HUES6 (cell line): ENCODE results near the gene DTNB.

Source experiments
- H3K27ac ChIP-seq: 2 replicates; pipeline ENCODE4 v1.7.0; 2013; ENCODE audit warnings: low read depth, mild to moderate bottlenecking, low read length, inconsistent platforms
- H3K27me3 ChIP-seq: 2 replicates; pipeline ENCODE4 v1.6.1; 2013; ENCODE audit warnings: low read length; ENCODE audit not compliant: control insufficient read depth, insufficient read depth
- H3K36me3 ChIP-seq: 2 replicates; pipeline ENCODE4 v1.6.1; 2013; ENCODE audit warnings: low read length; ENCODE audit not compliant: control insufficient read depth, insufficient read depth
- H3K4me1 ChIP-seq: 2 replicates; pipeline ENCODE4 v1.6.1; 2013; ENCODE audit warnings: low read length; ENCODE audit not compliant: control insufficient read depth, insufficient read depth
- H3K4me3 ChIP-seq: 2 replicates; pipeline ENCODE4 v1.5.1; 2013; ENCODE audit warnings: low read depth, low read length
- H3K9ac ChIP-seq: one replicate; pipeline ENCODE4 v1.6.1; 2013; ENCODE audit warnings: mild to moderate bottlenecking, low read length
- H3K9me3 ChIP-seq: 2 replicates; pipeline ENCODE4 v1.6.1; 2013; ENCODE audit warnings: low read depth, low read length; ENCODE audit not compliant: control insufficient read depth, insufficient read depth

DTNB gene

GRCh38 chr2:25588576-25588975 lies 84.8 kb downstream of the DTNB start:
- Histone ChIP-seq H3K27ac (no peak overlapping the region), H3K9me3 (no peaks in the 10 kb centered on the region), H3K4me3 (no peak overlapping the region), H3K27me3 (no peaks in the 10 kb centered on the region), H3K4me1 (peaks cover 15% of the 10 kb centered on the region), H3K36me3 (no peaks in the 10 kb centered on the region), H3K9ac (no peak overlapping the region)

DNA sequence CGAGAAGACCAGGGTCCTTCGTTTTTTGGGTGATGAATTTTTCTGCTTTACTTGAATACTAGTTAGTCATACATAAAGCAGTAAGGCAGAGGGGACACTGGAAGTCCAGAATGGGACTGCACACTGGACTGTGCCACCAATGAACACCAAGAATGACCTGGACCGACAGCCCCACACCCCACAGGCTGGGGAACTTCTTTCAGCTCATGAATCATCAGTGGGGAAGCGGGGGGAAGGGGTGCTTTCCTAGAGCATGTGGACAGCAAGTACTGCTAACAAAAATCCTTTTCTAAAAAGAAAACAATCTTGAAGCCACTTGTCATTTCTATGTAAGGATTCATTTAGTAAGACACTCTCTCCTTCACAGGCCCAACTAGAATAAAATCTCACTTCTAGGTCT lies 86.0 kb downstream of the DTNB start:
- Histone ChIP-seq H3K9ac (no peak overlapping the region), H3K9me3 (no peaks in the 10 kb centered on the region), H3K27ac (no peak overlapping the region), H3K27me3 (no peaks in the 10 kb centered on the region), H3K4me1 (peaks cover 15% of the 10 kb centered on the region), H3K36me3 (no peaks in the 10 kb centered on the region), H3K4me3 (no peak overlapping the region)

DNA sequence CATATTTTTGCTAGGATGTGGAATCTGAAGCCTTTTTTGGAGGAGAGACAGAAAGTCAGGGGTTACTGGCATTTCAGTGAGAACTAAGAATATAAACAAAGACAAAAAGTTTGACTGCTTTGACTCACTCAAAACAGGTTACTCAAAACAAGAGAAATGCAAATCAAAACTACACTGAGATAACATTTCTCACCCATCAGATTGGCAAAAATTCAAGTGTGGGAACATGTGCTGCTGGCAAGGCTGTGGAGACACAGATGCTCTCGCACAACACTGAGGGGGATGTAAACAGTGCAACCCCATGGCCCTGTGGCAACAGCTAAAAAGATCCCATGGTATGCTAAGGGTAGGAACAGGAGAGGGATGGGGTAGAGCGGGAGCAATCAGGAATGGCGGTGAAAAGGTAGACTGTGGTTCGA lies 86.6 kb downstream of the DTNB start:
- no peaks in the 10 kb centered on the region for H3K9me3 ChIP-seq
- no peaks in the 10 kb centered on the region for H3K27me3 ChIP-seq
- peaks cover 15% of the 10 kb centered on the region for H3K4me1 ChIP-seq
- H3K4me3 ChIP-seq: no peak overlapping the region
- no peak overlapping the region for H3K27ac ChIP-seq
- H3K36me3 ChIP-seq: no peaks in the 10 kb centered on the region
- no peak overlapping the region for H3K9ac ChIP-seq

GRCh38 chr2:25585189-25585588 lies 88.2 kb downstream of the DTNB start:
- Histone ChIP-seq H3K4me3 (no peak overlapping the region), H3K27ac (no peak overlapping the region), H3K9ac (no peak overlapping the region), H3K4me1 (peaks cover 15% of the 10 kb centered on the region), H3K36me3 (no peaks in the 10 kb centered on the region), H3K27me3 (no peaks in the 10 kb centered on the region), H3K9me3 (no peaks in the 10 kb centered on the region)

DNA sequence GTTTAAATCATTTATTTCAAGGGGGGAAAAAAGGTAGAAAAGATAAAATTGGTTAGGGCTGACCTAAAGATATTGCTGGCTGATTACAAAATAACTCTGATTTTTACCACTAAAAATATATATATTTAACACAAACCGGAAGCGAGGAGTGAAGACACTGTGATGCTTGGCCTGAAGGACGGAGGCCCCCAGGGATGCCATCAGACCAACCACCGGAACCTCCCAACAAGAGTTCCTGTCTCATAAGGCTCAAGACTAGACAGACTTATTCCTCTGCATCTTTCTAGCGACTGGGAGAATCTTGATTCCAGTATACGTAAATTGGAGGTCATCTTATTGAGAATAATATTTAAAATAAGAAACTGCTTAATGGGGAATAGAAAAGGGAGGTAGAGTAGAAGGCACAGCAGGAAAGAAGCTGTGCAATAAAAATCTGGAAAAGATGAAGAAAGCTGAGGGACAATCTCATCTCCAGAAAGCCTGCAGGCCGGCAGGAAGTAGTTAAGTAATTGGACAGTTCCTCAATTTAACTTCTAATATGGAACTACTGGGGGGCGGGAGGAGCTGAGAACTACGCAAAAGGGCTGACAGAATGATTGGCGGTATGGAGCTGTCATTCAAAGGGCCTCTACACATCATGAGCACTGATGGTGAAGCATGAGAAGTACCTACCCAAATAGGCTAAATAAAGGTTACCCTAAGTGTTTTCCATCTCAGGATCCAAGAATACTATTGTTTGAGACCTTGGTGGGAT lies 91.1 kb downstream of the DTNB start:
- Histone ChIP-seq H3K4me3 (no peak overlapping the region), H3K36me3 (no peaks in the 10 kb centered on the region), H3K27me3 (no peaks in the 10 kb centered on the region), H3K9ac (no peak overlapping the region), H3K27ac (no peak overlapping the region), H3K4me1 (peaks cover 14% of the 10 kb centered on the region), H3K9me3 (no peaks in the 10 kb centered on the region)

DNA sequence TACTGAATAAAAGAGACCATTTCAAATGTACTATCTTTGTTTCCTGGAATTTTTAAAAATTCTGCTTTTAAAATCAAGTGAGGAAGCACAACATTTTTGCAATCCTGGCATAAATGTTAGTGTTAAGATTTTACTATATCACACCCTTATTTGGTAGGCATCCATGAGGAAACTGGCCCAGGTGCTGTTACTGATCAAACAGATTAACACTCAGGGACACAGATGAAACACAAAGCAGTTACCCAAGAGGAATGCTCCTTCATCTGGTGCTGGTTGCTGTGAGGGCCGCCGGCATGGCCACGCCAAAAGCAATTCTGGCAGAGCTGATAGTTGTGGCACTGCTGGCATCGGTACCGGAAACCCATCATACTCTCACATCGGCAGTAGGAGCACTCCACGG lies 96.8 kb downstream of the DTNB start:
- Histone ChIP-seq H3K9ac (no peak overlapping the region), H3K4me1 (no peaks in the 10 kb centered on the region), H3K9me3 (no peaks in the 10 kb centered on the region), H3K4me3 (no peak overlapping the region), H3K27ac (no peak overlapping the region), H3K36me3 (no peaks in the 10 kb centered on the region), H3K27me3 (no peaks in the 10 kb centered on the region)

GRCh38 chr2:25572638-25573037 lies 100.7 kb downstream of the DTNB start:
- H3K27me3 ChIP-seq: no peaks in the 10 kb centered on the region
- H3K9ac ChIP-seq: no peak overlapping the region

DNA sequence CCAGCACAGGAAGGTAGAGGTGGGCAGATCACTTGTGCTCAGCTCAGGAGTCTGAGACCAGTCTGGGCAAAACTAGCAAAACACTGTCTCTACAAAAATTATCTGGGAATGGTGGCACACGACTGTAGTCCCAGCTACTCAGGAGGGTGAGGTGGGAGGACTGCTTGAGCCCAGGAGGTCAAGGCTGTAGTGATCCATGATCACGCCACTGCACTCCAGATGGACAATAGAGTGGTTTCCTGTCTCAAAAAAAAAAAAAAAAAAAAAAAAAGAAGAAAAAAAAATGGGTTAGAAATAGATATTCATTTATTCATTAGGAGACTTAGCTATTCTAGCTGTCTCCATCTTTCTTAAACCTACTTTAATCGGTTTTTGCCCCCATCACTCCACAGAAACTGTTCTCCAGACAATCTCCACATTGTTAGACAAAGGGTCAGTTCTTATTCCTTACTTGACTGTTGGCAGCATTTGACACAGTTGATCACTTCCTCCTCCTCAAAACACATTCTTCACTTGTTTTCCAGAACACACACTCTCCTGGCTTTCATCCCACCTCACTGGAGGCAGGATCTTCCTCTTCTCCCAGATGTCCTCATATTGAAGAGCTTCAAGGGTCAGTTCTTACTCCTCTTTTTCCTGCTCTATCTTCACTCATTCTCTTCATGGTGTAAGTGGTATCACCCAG lies 103.1 kb downstream of the DTNB start:
- Histone ChIP-seq H3K4me3 (no peak overlapping the region), H3K36me3 (no peaks in the 10 kb centered on the region), H3K9me3 (no peaks in the 10 kb centered on the region), H3K27ac (no peak overlapping the region), H3K4me1 (peaks cover 4% of the 10 kb centered on the region; the same call in 1 of the 2 replicates), H3K27me3 (no peaks in the 10 kb centered on the region), H3K9ac (no peak overlapping the region)

More at GRCh38 chr2:25572638-25573037, 100.7 kb downstream of the DTNB start:
- Histone ChIP-seq H3K9me3 (no peaks in the 10 kb centered on the region), H3K4me3 (no peak overlapping the region), H3K36me3 (no peaks in the 10 kb centered on the region), H3K4me1 (no peaks in the 10 kb centered on the region), H3K27ac (no peak overlapping the region)

GRCh38 chr2:25567406-25567805 lies 106.0 kb downstream of the DTNB start:
- H3K36me3 ChIP-seq: no peaks in the 10 kb centered on the region
- H3K9me3 ChIP-seq: no peaks in the 10 kb centered on the region
- H3K27me3 ChIP-seq: no peaks in the 10 kb centered on the region
- H3K4me1 ChIP-seq: peaks cover 4% of the 10 kb centered on the region; the same call in 1 of the 2 replicates
- H3K9ac ChIP-seq: no peak overlapping the region
- H3K27ac ChIP-seq: no peak overlapping the region
- H3K4me3 ChIP-seq: no peak overlapping the region

GRCh38 chr2:25566694-25567093 lies 106.7 kb downstream of the DTNB start:
- Histone ChIP-seq H3K27ac (no peak overlapping the region), H3K9me3 (no peaks in the 10 kb centered on the region), H3K27me3 (no peaks in the 10 kb centered on the region), H3K36me3 (no peaks in the 10 kb centered on the region), H3K4me3 (no peak overlapping the region), H3K9ac (no peak overlapping the region), H3K4me1 (peaks cover 4% of the 10 kb centered on the region; the same call in 1 of the 2 replicates)

- H3K9ac ChIP-seq: no peak overlapping the region
- peaks cover 4% of the 10 kb centered on the region; the same call in 1 of the 2 replicates for H3K4me1 ChIP-seq
- H3K27ac ChIP-seq: no peak overlapping the region
- no peaks in the 10 kb centered on the region for H3K27me3 ChIP-seq
- no peak overlapping the region for H3K4me3 ChIP-seq
- H3K36me3 ChIP-seq: no peaks in the 10 kb centered on the region
- no peaks in the 10 kb centered on the region for H3K9me3 ChIP-seq
These were observed 107.3 kb downstream of the DTNB start for GRCh38 chr2:25566094-25566493.
